Measurements from ENCODE around the gene ZNF705A.
A peak's percentile ranks its signal among the peaks of the same experiment; 100 is the strongest.
"Not testable (repeated sequence)": the region's sequence is repeated elsewhere in the genome, so short reads cannot be mapped to it uniquely, and the experiment has no call there.

Gene ZNF705A

DNA sequence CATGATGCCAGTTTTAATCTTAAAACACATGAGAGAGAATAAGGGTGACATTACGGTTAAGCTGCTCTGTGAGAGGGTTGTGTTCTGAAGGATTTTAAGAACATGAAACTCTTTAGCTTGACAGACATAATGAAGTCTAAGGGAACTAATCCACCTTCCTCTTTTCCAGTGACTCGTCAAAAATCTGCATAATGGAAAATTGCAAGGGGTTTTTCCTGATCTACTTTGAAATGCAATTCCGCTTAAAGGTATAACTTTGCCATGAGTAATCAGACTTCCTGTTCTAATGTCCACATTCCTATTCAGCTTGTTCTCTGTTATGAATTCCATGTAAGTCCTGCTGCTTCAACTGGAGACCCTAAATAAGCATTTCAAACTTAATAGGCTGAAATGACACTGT, at the start of gene ZNF705A:
TSS of gene ZNF705A (plus strand) at position 171 of the 400 bp plus-strand sequence. CDS start 15,611 bp downstream, outside the sequence.
- peak; percentile 88 for DNase-seq (ENCODE audit: low read depth)

DNA sequence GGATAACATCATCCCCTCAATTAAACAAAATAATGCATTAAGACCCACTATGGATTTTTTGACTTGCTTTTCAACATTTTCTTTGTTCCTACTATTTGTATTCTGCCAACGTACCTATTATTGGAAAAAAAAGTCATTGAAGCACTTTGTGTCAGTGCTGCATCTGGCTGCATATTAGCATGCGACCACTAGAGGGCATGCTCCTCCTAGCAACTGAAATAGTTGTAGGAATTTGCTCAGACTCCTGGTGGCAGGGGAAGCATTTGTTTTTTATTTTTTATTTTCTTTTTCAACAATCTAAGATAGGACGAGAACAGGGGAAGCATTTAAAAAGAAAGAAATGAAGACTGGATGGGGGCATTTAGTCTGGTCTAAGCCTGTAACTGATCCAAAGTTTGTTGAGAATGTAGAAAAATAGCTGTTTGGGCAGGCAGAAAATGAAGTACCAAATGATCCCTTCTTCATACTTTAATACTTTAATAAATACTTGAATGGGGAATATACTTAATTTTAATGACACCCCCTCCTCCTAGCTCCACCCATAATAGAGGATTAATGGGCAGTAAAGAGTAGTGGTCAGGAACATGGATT, 47.9 kb upstream of the ZNF705A start:
- peak; percentile 80 for DNase-seq (ENCODE audit: low read depth)

DNA sequence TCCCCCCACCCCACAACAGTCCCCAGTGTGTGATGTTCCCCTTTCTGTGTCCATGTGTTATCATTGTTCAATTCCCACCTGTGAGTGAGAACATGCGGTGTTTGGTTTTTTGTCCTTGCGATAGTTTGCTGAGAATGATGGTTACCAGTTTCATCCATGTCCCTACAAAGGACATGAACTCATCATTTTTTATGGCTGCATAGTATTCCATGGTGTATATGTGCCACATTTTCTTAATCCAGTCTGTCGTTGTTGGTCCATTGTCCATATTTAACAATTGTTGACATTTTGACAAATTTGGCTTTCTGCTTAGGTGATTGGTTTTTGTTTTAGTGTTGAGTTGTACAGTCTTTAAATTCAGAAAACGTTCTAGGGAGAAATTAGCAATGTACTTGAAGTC, 43.7 kb upstream of the ZNF705A start:
- DNase-seq (ENCODE audit: low read depth), result not testable (repeated sequence)

DNA sequence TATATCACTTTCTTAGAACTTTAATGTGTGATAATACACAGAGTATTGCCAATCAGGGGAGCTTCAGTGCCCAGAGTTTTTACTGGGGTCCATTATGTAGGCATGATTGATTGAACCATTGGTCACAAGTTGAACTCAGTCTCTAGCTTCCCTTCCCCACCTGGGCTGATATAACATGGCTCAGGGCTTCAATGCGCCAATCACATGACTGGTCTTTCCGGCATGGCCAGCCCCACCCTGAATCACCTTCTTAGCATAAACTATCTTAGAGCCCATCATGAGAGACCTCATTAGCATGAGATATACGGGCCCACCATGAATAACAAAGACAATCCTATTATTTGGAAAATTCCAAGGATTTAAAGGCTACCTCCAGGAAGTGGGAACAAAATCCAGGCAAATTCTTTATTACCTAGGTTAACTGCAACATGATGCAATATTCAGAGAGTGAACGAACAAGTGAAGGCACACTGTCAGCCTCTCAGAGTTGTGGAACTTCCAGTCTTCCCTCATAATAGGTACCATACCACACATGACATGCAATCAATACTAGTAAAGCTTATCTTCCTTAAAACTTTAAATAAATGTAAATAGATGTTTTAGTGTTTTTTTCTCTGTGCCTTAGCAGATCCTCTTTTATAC, 36.6 kb upstream of the ZNF705A start:
- DNase-seq (ENCODE audit: low read depth), result no peak

DNA sequence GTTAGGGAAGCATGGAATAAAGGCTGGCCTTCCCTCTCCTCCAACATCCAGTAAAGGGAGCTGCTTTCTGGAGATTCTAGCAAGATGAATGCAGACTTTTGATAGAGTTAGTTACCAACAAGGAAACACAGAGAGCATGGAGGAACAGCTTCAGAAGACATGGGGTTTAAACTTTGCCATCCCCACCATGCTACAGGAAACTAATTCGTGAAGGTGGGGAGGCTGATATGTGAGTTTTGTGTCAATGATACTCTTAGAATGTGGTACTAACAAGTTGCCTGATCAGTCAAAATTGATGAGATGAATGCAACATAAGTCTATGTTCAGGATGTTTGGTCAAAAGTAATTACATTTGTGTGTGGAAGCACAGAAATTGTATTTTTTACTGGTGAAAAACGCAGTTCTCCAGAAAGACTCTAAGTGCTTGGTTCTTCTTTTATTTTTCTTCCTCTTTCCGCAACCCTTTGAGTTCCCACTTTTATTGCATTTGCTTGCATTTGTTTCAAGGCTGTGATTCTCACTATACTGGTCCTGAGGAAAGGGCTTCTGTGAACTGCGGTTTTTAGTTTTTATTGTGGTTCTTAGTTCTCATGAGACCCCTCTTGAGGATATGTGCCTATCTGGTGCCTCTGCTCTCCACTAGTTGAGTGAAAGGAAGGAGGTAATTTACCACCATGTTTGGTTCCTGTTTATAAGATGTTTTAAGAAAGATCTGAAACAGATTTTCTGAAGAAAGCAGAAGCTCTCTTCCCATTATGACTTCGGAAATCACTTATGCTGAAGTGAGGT, 33.5 kb upstream of the ZNF705A start, which contains the start of gene CLEC4A:
TSS of gene CLEC4A (plus strand) at position 494 of the 789 bp plus-strand sequence. CDS start at position 756, 262 bp downstream.
- DNase-seq (ENCODE audit: low read depth), result no peak

DNA sequence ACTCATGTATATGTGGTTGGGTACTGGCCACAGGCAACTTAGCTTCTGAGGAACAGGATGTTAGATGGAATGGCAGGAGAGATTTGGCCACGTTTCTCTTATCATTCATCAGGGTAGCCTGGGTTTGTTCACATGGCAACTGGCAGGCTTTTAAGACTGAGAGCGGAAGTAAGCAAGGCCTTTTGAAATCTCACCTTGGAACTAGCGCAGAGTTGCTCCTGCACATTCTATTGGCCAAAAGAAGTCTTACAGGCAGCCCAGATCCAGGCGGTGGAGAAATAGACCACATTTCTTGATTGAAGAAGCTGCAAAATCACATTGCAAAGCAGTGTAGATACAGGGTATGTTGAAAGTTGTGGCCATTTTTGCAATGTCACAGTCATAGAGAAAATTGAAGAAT, 29.7 kb upstream of the ZNF705A start:
- no peak for DNase-seq (ENCODE audit: low read depth)

DNA sequence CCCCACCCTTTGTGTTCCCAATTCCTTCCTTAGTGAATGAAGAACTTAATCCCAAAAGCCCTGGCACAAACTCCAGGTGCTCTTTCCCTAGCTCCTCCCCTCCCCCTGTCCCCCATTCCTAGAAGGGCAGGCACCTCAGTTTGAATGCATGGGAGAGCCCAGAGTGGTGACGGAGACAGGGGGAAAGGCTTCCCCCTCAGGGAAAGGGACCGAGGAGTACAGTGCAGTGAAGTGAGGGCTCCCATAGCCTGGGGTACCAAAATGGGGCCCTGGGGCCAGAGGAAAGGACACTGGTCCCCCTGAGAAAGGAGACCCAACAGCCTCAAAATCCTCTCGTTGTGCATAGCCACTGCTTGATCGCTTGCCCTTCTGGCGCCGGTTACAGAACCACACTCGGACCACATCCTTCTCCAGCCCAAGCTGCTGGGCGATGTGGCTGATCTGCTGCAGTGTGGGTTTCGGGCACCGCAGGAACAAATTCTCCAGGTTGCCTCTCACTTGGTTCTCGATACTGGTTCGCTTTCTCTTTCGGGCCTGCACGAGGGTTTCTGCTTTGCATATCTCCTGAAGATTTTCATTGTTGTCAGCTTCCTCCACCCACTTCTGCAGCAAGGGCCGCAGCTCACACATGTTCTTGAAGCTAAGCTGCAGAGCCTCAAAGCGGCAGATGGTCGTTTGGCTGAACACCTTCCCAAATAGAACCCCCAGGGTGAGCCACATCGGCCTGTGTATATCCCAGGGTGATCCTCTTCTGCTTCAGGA, 23.0 kb upstream of the ZNF705A start:
- not testable (repeated sequence) for DNase-seq (ENCODE audit: low read depth)

DNA sequence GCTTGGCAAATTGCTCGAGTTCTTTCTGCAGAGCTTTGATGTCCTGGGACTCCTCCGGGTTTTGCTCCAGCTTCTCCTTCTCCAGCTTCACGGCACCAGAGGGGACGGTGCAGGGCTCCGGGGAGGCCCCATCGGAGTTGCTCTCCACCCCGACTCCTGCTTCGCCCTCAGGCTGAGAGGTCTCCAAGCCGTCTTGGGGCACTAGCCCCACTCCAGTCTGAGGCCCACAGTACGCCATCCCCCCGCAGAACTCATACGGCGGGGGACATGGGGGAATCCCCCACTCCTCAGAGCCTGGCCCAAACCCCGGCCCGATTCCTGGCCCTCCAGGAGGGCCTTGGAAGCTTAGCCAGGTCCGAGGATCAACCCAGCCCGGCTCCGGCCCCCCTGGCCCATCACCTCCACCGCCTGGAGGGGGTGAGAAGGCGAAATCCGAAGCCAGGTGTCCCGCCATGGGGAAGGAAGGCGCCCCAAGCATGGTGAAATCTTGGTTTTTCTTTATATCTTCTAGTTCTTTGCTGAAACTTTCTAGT, 22.4 kb upstream of the ZNF705A start:
- not testable (repeated sequence) for DNase-seq (ENCODE audit: low read depth)

DNA sequence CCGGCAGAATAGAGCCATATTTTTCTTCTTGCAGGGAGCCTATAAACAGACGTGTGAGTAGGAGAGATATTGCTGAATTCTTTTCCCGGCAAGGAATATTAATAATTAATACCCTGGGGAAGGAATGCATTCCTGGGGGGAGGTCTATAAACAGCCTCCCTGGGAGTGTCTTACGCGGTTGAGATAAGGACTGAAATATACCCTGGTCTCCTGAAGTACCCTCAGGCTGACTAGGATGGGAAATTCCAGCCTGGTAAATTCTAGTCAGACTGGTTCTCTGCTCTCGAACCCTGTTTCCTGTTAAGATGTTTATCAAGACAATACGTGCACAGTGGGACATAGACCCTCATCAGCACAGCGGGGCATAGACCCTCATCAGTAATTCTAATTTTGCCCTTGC, 15.2 kb upstream of the ZNF705A start:
- DNase-seq (ENCODE audit: low read depth), result not testable (repeated sequence)

DNA sequence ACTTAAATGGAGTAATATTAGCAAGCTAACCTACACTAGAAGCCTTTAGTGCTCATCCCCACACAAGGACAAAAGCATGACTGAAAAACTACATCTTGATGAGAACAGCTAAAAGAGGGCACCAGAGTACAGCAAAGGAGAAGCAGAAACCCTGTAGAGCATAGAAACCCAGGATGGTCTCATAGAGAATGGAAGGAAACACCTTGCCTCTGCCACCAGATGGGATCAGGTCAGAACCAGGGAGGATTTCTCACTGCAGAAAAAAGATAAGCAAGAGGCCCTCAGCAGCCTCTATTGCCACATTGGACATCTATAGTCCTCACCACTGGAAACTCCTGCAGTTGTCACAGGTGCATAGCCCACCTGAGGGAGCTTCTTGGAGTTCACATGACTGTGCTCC, 13.6 kb upstream of the ZNF705A start:
- no peak for DNase-seq (ENCODE audit: low read depth)

DNA sequence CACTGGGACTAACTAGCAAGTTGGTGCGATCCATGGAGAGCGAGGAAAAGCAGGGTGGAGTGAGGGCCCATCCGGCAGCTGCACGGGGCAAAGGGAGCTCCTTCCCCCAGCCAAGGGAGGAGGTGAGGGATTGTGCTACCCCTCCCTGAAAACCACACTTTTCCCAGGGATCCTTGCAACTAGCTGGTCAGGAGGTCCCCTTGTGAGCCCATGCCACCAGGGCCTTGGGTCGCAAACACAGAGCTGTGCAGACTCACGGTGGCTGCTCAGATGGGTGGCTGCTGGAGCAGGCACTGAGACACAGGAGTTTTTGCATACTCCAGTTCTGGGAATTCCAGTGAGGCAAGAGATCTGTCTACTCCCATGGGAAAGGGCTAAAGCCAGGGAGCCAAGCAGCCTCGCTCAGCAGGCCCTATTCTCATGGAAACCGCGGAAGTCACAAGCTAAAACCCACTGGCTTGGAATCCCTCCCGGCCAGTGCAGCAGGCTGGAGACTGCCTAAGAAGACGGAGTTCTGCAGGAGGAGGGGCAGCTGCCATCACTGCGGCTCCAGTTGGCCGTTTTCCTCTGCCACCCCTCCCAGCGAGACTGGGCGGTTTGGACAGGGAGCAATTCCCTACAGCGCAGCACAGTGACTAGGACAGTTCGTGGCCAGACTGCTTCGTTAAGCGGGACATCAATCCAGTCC, 10.9 kb upstream of the ZNF705A start:
- peak; percentile 12 for DNase-seq (ENCODE audit: low read depth)

DNA sequence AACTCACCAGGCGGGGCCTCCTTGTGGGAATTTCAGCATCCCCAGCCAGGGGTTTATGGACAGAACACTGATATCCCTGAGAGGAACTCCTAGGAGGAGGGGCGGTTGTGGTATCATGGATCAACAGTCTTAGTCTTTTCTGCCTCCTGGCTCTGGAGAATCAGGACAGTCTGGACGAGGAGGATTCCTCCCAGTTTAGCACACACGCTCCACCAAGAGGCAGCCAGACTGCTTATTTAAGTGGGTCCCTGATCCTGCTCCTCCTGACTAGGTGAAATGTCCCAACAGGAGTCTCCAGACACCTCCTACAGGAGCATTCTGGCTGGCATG, 10.4 kb upstream of the ZNF705A start:
- no peak for DNase-seq (ENCODE audit: low read depth)

DNA sequence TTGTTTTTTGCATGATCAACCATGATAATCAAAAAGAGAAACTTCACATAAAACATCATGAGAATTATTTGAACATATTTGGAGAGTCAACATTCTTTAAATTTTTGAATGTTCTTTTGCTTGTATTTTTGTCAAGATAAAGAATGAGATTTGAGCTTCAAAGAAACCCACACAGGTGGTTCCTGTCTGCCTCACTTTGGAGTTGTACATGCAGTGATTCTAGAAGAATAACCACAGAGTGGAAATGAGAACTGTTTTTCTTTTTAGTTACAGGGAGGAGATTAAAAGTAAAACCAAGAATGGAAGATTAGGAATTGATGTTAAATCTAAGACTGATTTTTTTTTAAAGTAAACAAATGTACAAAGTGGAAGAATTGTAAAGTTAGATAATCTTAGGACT, 2.3 kb upstream of the ZNF705A start:
- DNase-seq (ENCODE audit: low read depth), result no peak

DNA sequence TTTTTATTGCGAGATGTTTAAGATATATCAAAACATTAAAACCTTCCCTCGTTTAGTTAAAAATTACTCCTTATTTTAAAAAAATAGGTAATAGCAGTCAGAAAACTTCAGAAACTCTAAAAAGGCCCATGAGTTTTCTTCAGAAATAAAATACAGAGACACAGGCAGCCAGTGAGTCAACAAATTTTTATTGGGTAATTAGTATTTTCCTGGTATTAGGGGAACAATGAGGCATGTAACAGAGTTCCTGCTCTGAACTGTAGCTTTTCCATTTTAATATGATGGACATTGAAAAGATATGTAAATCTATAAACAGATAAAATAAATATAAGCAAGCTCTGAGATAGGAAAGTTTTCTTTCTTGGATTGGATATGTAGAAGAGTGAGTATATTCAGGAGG, 399 bp upstream of the ZNF705A start:
- peak; percentile 38 for DNase-seq (ENCODE audit: low read depth)

DNA sequence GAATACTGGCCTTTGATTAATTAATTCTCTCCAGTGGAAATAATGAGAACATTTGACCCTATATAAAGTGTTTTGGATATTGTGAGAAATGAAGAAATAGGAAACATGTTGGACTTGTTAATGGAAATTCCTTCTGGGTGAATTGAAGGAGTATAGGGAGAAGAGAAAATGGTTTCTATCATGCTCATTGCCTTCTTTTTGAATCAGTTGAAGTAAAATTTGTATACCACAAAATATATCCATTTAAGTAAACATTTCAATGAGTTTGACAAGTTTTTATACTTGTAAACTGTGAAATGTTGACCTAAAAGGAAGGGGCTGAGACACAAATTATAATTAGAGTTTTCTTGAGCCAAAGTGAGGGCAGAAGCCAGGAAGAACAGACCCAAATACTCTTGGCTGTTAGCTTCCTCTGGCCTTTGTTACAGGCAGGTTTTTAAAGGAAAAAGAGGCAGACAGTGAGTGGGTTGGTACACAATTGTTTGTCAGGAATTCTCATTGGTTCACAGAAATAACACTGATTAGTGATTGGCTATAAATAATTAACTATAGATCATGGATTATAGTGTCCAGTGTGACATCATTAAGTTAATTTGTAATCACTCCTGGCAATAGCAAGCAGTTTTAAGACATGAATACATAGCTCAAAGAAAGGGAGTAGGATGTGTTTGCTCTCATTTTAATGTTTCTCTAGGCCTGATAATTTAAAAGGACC, 826 bp downstream of the ZNF705A start:
- no peak for DNase-seq (ENCODE audit: low read depth)

DNA sequence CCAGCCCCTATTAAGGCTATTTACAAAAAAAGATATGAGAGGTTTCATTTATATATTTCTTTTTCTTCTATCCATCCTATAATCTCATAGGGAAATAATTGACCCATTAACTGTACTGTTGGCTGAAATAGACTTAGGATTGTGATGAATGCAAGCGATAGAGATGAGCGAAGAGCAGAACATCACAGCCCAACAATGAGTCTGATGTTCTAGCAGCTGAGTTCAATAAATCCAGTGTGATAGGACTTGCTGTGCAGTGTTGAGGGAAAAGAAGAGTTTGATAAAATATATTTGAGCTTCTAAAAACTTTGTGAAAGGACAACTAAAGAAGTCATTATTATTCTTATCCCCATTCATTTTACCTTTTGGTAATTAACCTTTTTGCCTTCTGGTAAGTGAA, 16.1 kb downstream of the ZNF705A start:
- DNase-seq (ENCODE audit: low read depth), result not testable (repeated sequence)

DNA sequence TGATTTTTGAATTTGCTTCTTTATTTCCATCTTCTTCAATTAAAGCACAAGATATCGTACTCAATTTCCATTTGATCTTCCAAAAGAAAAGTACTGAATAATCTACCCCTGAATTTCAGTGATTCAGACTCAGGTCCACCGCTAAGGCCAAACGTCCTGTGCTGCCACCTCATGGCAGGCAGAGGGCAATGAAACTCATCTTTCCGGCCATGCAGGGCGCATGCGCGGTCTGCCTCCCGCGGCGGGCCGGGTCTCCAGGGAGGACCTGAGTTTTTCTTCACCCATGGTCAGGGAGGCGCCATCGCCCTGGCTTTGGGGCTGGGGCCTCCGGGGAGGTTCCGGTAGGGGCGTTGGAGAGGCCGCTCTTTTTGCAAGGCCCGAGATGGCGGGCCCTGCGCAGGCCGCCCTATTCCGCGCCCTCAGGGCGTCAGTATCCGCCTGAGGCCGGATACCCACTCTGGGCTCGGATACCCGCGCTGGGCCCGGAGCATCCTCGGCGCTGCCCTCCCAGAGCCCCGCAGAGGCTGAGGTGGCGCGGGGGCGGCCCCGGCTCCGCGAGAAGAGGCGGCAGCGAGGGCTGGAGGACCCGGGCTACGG, 23.3 kb downstream of the ZNF705A start:
- DNase-seq (ENCODE audit: low read depth), result peak; percentile 55

DNA sequence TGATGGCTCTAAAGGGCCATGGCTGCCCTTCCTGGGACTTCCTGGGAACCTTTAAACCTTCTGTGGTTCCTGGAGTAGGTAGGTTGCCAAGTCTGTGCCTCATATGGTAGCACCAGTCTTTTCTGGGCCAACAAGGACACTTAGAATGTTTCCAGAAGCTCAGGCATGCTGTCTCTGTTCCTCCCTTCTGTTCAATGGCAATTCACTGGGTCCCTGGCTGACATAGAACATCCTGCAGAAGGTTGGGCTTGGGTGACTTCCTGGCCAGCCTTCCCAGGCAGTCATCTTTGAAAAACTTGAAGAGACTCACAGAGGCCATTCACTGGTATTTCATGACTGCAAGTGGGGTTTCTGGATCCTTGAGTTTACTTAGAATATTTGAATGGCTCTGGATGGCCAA, 24.5 kb downstream of the ZNF705A start:
- DNase-seq (ENCODE audit: low read depth), result not testable (repeated sequence)

DNA sequence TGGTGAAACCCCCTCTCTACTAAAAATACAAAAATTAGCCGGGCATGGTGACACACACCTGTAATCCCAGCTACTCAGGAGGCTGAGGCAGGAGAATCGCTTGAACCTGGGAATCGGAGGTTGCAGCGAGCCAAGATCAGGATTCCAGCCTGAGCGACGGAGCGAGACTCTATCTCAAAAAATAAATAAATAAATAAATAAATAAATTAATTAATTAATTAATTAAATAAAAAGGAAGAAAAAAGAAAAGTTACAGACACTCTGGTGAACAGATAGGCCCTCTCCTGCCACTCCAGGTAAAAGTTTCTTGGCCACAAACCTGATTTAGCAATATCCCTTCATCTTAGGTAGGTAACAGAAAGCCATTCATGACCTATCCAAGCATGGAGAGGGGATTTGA, 26.1 kb downstream of the ZNF705A start:
- DNase-seq (ENCODE audit: low read depth), result not testable (repeated sequence)

DNA sequence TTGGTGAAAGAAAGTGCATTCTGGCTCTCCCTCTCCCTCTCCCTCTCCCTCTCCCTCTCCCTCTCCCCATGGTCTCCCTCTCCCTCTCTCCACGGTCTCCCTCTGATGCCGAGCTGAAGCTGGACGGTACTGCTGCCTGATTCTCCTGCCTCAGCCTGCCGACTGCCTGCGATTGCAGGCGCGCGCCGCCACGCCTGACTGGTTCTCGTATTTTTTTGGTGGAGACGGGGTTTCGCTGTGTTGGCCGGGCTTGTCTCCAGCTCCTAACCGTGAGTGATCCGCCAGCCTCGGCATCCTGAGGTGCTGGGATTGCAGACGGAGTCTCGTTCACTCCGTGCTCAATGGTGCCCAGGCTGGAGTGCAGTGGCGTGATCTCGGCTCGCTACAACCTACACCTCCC, 26.5 kb downstream of the ZNF705A start:
- not testable (repeated sequence) for DNase-seq (ENCODE audit: low read depth)
